HPDE6-E6E7 (cell line): ENCODE data around the gene PRELID1.

Source experiments
- DNase-seq: peaks from one replicate; pipeline ENCODE4 v3.0.0; 2011; ENCODE audit warnings: missing footprints; ENCODE audit errors: extremely low spot score

Gene PRELID1

DNA sequence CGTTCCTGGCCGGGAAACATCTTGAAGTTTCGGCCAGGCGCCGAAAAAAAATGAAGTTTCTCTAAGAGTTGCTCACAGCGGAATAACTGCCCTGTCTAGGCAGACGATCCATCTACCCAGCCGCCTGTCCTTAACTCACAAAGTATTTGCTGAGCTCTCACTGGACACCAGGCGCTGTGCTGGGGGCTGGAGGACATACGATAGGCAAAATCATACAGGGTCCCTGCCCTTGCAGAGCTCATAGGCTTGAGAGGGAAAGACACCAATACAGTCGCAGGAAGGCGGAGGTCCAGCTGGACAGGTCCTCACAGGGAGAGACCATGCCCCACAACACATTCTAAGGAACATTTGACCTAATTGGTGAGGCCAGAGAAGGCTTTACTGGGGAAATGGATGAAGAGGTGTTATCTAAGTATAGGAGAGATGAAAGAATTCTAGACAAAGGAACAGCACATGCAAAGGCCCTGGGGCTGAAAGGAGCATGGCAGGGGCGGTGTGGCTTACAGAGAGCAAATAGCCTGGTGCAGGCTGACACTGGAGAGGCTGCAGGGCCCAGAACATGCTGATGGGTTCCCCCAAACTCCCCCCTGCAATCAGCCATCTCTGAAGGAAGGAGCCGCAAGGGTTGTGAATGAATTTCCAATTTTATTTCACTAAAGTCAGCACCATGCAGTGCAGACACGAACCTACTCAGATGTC is 10.1 kb downstream of the PRELID1 start:
- no peak for DNase-seq

DNA sequence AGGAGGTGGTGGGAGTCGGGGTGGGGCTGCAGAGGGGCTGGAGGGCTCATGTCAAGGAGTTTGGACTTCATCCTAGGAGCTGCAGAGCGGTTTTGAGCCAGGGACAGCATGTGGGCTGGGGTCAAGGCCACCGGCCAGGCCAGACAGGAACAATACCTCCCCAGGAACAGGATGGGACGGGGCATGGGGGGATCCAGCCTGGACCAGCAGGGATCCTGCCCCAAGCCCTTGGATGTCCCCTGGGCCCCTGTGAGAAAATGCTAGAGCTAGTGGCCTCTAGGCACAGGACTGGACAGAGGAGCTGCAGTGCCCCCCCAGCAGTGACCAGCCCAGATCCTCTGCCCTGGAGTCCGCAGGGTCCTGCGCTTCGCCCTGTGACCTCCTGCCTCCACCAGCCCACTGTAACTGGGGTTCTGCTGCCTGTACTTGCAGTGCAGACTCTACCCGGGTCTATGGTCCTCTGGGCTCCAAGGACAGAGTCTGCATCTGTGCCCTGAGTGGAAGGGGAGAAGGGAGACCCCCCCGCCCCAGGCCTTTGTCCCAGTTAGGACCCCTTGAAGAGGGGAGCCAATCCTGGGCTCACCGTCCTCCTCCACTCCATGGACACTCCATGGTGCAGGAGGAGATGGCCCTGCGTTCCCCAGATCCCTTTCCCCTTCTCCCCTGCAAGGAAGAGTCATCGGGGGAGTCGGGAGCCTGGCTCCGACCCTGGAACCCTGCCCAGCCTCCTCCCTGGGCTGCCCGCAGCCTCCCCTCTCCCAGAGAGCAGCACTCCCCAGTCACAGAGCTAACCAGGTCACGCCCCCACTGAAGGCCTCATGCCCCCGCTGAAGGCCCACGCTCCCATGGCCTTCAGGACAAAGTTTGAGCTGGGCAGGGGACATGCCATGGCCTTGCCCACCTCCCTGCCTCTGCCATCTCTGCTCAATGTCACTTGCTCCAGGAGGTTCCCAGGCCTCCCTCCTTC is 11.1 kb downstream of the PRELID1 start:
- DNase-seq: no peak

DNA sequence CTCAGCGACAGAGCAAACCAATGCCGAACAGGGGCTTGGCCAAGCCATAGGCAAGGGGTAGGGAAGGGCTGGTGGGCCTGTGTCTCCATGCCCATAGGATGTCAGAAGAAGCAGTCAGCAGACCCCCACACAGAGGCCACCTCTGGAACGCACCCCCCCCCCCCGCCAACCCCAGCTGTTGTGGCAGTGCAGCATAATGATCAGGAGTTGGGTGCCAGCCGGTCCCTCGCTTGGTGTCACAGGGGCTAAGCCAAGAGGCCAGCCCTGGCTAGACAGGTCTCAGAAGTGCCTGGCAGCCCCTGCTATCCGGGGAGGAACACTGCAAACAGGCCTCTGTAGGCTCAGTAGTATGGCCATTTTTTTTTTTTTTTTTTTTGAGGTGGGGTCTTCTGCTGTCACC is 11.8 kb downstream of the PRELID1 start:
- no peak for DNase-seq

DNA sequence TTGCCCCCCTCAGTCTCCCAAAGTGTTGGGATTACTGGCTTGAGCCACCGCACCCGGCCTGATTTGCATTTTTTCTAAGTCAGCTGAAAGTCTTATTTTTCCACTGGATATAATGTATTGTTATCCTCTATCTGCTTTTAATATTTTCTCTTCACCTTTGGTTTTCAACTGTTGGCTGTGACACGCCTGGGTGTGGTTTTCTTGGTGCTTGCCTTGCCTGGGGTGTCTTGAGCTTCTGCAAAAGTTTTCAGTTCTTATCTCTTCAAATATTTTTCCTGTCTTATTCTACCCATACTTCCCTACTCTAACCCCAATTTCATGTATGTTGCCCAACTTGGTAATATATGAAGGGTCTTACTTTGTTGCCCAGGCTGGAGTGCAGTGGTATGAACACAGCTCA is 12.4 kb downstream of the PRELID1 start:
- no peak for DNase-seq

DNA sequence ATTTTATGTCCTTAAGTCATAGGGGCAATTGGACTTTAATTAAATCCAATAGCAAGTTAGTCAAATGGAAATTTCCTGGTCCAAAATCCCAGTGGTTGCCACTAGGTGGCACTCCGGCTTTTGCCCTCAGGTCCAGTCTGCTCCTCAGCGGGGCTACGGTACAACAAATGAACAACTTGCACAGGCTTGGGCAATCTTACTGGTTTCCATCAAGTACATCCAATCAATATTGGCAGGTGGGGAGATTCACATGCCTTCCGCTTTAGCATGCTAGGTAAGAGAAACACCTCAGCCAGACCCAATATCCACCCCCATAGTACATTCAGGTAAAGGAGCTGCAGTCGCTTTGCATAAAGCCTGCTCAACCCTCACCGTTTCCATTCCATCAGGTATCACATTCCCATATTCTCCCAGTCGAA is 14.4 kb downstream of the PRELID1 start:
- peak; percentile 60 for DNase-seq

DNA sequence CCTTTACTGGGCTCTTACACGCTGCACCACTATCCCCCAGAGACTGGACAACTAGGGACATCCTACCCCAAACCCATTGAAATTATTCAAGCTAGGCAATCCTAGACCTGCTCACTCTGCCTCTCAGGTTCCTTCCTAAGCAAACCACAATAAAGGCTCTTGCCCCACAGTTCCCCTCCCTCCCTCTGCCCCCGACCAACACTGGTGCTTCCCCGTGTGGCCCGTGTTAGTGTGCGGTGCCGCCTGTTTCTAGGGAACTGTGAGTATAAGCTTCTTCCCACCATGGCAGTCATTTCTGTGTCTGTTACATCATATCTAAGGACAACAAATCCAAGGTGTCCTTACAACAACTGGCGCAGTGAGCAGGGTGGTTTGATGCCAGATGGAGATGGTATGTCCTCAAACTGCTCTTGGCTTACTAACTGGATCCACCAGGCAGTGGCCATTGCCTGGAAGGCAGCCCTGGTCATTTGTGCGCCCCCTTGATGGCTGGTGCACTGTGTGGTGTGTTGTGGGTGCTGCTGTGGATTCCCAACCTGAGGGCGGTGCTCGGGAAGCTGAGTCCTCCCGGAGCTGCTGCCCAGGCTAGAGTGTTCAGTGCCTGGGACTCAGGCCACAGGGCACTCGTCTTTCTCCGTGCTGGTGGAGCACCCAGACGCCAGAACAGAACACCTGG is 16.5 kb downstream of the PRELID1 start:
- DNase-seq: no peak

DNA sequence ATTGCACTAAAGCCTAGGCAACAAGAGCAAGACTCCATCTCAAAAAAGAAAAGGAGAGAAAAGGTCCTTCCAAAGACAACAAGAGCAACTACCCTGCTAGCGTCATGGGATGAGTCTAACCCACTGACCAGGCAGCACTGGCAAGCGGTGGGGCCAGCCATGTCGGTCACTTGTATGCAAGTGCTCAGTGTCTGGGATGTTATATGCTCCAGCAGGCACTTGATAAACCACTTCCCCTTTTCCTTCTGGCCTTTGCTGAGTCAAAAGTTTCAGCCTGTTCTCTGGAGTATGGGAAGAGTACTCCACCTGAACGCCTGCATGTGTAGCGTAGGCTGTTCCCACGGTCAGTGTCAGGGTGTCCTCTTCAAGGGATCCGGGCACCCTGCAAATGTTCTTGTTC is 17.3 kb downstream of the PRELID1 start:
- DNase-seq: no peak

DNA sequence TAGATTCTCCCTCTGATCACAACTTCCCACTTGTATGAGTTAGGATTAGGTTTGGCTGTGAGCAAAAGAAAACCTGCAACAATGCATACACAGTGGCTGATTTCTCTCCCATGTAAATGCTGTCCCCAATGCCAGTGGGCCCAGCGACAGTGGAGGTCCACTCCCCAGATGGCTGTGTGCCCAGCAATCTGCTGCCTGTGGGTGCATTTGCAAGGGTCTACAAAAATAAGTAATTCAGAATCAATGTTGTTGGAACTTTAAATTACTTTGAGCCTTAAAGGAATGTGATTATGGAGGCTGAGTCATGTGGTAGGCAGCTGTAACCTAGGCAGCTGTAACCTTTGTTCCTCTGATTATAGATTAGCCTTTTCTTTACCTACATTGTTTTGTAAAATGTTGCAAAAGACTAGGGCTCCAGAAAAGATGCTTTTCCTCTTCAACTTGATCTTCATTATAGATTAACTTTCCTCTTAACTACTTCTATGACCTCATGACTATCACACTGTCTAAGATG is 22.3 kb downstream of the PRELID1 start:
- DNase-seq: no peak

DNA sequence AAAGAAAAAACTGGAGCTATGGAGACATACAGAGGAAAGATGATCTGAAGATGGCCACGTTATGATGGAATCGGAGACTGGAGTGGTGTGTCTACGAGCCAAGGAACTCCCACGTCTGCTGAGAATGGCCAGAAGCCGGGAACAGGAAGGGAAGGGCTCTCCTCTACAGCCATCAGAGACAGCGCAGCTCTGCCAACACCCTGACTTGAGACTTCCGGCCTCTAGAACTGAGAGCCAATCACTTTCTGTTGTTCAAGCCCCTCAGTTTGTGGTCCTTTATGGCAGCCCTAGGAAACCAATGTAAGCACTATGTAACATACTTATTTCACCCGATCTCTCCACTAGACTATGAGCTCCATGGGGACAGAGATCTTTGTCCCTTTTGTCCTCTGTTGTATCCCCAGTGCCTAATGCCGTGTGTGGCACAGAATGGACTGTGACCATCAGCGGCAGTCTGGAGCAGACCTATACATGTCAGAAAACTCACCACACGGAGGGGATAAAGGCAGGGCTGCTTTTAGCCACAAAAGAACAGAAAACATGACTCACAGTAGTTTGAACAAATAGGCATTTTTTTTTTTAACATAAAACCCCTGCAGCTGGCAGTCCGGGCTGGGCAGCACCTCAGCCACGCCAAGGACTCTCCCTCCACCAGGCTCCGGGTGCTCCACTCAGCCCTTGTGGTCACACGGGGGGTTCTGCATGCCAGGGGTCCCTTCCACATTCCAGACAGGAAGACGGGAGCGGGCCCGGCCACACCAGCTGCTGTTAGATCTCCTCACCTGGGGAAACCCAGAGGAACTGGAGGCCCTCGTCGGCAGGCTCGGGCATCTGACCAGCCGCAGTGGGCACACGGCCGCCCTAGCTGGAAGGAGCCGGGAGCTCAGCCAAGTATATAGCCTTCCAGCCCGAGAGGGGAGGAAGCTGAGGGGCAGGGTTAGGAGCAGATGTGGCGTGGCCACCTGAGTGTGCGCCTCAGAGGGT is 24.2 kb downstream of the PRELID1 start:
- DNase-seq: no peak

DNA sequence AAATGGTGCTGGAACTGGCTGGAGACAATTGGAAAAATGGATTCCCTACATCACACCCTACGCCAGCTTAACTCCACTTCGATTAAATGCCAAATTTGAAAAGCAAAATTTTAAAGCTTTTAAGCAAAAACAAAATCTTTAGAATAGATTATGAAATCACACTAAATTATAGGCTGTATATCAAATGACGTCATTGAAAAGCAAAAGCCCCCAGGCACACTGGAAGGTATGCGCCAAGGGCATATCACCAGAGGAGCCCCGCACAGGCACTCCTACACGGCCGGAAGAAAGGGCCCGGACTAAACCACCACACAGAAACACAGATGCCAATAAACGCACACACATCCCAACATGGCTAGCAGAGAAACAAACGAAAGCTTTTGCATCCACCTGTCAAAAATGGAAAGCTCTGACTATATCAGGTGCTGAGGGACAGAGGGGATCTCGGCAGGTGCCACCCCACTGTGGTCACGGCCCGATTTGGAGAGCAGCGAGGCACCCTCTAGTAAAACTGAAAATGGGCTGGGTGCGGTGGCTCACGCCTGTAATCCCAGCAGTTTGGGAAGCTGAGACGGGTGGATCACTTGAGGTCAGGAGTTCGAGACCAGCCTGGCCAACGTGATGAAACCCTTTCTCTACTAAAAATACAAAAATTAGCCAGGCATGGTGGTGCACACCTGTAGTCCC is 25.1 kb downstream of the PRELID1 start:
- no peak for DNase-seq

DNA sequence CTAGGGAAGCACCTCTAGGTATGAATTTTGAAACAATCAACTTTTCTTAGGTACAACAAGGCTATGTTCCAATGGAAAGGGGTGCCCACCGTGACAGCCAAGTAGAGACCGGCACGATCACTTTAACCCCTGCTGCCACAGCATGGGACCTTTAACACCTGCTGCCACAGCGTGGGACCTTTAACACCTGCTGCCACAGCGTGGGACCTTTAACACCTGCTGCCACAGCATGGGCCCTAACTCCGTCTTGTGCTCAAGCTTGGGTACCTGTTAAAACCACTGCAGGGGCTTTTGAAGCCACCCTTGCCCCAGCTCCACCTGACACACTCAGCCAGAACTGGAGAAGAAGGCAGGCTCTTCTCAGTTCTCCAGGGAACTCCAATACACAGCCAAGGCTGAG is 26.3 kb downstream of the PRELID1 start:
- no peak for DNase-seq

DNA sequence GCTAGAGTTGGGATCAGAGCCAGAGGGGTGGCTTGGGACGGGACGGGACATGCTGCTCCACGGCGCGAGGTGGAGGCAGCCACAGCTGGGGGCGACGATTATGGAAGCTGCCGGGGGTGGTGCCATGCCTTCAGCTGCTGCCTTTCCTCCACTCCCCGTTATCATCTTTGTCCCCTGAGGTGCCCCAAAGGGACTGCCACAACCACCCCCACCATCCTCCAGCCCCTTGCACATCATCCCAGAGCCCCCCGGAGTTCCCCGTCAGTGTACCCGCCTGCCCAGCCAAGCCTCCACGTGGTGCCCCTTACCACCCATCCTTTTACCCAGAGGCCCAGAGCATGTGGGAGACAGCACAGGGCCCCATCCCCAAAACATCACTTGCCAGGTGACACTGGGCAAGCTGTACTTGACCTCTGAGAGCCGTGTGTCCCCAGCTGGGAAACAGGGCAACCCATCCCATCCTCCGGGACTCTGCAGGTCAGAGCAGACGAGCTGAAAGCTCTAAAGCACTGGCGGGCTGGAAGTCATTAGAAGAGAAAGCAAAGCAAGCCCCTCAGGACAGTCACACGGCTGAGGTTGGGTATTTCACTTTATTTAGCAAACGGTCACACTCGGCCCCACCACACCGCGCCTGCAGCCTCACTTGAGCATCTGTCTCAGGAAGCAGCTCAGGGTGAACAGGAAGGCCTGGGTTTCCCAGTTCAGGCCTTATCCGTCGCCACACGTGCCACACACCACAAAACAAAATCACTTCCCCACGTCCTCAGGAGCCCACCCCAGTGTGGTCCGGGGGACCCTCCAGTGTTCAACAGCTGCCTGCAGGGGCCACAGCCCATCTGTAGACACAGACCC is 27.6 kb downstream of the PRELID1 start:
- no peak for DNase-seq

DNA sequence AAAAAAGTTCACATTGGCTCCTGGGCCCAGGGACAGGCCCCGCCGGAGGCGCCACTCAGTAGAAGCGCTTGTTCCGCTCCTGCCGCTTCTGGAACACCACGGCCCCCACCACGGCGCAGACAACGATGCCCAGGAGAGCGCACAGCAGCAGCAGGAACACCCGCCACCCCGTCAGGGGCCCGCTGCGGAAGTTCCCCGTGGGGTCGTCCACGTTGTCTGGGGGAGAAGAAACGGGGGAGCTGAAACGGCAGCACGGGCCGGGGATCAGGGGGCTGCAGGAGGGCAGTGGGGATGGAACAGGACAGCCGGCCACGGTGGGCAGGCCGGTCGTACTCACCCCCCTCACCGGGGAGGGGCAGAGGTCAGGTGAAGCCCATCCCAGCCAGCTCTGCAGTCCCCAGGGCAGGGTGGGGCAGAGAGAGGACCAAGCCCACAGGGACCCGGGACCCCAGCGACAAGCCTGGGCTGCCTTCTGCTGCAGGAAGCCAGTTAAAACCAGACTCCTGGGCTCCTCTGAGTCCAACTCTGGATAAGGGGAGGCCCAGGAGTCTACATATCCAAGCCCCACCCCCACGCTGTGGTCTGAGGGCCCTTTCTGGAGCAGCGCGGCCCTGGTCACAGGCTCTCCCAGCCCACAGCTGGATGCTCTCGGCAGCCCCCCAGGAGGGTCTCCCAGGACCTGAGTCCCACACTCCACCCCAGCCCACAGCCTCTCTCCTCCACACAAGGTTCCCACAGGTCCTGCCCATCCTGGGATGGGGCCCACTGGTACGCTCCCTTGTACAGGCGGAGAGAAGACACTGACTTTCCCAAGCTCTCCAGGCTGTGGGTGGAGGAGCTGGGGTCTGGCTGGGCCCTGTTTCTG is 28.7 kb downstream of the PRELID1 start:
- DNase-seq: no peak

DNA sequence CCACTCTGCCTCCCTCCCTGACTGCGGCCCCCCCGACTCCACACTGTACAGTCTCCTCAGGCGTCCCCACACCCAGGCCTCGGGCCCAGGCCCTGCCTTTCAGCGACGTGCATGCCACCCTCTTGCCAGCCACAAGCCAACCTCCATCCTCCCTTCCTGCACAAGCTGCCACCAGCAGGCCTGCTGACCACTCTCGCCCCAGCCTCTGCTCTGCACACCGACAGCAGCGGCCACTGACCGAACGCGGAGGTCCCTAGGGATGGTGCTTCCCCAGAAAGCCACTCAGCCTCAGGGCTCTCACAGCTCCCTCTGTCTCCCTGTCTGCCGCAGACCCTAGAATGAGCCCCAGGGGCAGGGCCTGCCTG is 29.3 kb downstream of the PRELID1 start:
- DNase-seq: no peak

DNA sequence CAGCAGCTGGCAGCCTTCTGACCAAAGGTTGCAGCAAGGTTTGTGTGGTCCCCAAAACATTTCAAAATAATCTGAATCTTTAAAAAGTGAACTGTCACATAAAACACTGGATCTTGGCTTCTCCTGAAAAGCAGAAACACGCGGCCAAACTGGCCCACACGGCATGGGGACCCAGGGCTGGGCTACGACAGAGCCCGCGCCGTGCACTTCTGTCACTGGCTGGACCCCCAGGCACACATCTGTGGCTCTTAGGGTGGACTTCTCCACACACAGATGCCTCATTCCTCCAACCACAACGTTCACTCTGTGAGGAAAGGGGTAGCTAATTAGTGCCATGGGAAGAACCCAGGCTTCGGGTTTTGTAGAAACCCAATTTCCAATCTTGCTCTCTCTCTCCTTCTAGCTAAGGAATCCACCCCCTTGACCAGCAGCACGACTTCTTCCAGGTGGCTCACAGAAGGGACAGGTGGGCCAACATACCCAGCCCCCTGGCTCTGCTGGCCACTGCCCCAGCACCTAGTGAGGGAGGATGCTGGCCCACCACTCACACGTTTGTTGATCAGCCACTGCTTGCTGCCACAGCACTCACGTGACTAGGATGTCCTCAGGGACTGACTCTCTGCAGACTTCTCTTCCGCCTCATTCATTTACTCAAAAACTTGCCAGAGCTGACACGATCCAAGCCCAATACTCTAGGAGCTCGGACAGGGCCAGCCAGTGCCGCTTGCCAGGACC is 30.0 kb downstream of the PRELID1 start:
- DNase-seq: no peak

DNA sequence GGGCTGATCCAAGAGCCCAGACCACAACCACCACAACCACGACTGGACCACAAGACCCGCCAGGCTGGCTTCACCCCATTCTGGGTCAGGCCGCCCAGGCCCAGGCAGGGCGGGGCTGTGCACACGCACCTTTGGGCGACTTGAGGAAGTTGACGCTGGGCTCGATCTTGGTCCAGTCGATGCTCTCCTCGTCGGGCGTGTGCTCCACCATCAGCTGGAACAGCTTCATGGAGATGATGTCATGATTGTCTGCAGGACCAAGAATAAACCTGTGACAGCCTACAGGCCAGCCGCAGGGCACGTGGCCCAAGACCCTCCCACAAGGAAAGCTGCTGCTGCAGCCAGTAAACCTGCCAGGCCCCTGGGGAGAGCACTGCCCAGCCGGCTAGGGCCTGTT is 30.6 kb downstream of the PRELID1 start:
- DNase-seq: no peak

DNA sequence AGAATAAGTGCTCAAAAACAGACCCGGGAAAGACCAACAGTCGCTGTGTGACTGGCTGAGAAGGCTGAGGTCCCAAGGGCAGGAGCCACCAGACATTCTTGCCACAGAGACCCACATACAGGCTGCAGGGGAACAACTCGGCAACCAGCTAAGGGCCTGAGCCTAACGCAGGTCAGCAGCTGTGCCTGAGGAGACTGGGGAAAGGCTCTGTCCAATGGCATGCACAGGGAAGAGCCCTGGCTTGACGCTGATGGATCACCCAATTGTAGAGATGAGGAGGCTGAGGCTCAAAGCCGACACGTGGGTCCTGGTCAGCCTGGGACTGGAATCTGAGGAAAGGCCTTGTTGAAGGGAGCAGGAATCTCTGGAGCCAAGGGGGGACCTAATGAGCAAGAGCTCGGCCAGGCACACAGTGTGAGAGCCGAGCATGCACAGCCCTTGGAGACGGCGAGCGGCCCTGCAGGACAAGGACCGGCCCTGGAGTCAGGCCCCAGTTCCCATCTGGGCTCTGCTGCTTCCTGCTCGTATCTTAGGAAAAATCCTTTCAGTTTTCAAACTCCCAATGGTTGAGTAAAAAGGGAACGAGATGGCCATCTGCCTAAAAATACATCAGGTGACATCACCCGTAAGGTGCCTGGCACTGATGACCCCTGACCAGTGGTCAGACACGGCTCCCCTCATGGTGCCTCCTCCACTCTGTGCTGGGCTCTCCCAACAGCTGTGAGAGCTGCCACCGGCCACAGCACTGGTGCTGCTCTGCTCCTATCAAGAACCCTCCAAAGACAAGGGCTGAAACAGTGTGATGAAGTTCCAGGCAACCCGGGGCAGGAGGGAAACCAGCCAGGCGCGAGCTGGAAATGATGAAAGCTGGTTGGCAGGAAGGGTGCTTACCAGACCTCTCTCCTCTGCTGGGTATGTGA is 31.4 kb downstream of the PRELID1 start:
- DNase-seq: no peak
